Epithelial cell of proximal tubule (primary cell): ENCODE measurements around the gene CHRNG. TPM values are rescaled to one million over a fixed set of nuclear protein-coding genes. Genes with fewer than 3 reads are reported as not detected.
"Not testable (repeated sequence)": the region's sequence is repeated elsewhere in the genome, so short reads cannot be mapped to it uniquely, and the experiment has no call there.

Experiments
- DNase-seq: peaks from one replicate; pipeline ENCODE4 v3.0.0-alpha.2; 2011; ENCODE audit warnings: low read depth
- H3K4me3 ChIP-seq: 2 replicates; pipeline ENCODE4 v1.5.1; 2011; ENCODE audit warnings: low read depth, mild to moderate bottlenecking, low read length
- CTCF ChIP-seq: conservative IDR thresholded peaks from 2 replicates; pipeline ENCODE4 v1.5.1; 2012; ENCODE audit warnings: low read depth, mild to moderate bottlenecking, low read length
- total RNA-seq: library from RNA; depleted of rRNA; stranded (reverse); fragments of >200 nt; gene quantifications from 2 replicates; pipeline ENCODE4 v1.2.3, GENCODE V29; 2015

The CHRNG gene
- total RNA-seq, 1 donor from 2014 or later, result not detected

- no peak for DNase-seq
- no peak overlapping the region for H3K4me3 ChIP-seq
- TF ChIP-seq CTCF, result no peak
Measured at GRCh38 chr2:232527905-232528470, 11.5 kb upstream of the CHRNG start.

- H3K4me3 ChIP-seq, result no peak overlapping the region
- no peak for TF ChIP-seq CTCF
- DNase-seq, result no peak
Measured at GRCh38 chr2:232528746-232529460, 10.6 kb upstream of the CHRNG start.

- TF ChIP-seq CTCF, result no peak
- no peak for DNase-seq
- H3K4me3 ChIP-seq, result no peak overlapping the region
Measured at GRCh38 chr2:232529806-232530547, 9.5 kb upstream of the CHRNG start.

DNA sequence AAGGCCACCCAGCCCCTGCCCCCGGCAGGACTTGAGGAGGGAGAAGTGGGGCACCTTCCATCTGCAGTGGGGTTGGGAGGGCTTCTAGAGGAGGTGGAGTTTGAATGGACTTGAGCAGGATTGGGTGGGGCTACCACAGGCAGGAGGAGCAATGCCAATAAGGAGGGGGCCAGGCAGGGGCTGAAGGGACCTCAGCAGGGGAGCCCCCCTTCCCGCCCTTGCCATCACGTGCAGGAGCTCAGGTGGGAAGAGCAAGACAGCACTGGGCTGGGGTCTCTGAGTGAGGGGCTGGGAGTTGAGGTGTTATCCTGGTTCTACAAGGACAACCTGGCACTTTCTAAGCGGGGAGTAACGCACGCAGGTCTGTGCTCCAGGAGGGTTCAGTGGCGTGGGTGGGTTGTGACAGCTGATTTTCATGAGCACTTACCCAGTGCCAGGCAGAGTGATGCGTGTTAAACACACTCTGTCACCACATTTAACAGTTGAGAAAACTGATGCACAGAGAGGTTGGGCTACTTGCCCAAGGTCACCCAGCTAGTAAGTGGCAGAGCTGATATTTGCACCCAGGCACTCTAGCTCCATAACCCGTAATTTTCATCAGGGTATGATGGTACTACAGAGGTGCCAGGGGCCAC is 8.7 kb upstream of the CHRNG start:
- H3K4me3 ChIP-seq, result no peak overlapping the region
- no peak for TF ChIP-seq CTCF
- no peak for DNase-seq

DNA sequence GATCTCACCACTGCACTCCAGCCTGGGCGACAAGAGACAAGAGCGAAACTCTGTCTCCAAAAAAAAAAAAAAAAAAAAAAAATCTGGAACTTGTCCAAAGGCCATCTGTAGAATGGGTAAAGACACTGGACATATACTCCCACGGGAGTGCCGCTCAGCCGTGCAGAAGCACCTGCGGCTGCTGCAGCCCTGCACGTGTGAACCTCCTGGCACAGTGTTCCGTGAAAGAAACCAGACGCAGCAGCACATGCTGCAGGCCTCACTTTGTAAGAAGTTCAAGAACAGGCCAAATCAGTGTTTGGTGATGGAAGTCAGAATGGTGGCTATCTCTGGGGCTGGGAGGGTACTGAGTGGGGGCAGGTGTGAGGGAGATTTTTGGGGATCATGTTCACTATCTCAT is 7.1 kb upstream of the CHRNG start:
- TF ChIP-seq CTCF, result no peak
- no peak overlapping the region for H3K4me3 ChIP-seq
- no peak for DNase-seq

DNA sequence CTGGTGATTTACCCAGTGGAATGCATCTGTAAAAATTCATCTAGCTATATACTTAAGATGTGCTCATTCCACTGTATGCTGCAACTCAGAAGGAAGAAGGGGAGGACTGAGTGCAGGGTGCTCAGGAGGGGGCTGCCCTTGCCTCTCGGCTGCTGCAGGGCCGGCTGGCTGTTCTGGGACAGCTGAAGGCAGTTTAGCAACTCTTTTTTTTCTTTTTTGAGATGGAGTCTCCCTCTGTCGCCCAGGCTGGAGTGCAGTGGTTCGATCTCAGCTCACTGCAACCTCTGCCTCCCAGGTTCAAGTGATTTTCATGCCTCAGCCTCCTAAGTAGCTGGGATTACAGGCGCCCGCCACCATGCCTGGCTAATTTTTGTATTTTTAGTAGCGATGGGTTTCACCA is 6.7 kb upstream of the CHRNG start:
- not testable (repeated sequence) for H3K4me3 ChIP-seq, DNase-seq

DNA sequence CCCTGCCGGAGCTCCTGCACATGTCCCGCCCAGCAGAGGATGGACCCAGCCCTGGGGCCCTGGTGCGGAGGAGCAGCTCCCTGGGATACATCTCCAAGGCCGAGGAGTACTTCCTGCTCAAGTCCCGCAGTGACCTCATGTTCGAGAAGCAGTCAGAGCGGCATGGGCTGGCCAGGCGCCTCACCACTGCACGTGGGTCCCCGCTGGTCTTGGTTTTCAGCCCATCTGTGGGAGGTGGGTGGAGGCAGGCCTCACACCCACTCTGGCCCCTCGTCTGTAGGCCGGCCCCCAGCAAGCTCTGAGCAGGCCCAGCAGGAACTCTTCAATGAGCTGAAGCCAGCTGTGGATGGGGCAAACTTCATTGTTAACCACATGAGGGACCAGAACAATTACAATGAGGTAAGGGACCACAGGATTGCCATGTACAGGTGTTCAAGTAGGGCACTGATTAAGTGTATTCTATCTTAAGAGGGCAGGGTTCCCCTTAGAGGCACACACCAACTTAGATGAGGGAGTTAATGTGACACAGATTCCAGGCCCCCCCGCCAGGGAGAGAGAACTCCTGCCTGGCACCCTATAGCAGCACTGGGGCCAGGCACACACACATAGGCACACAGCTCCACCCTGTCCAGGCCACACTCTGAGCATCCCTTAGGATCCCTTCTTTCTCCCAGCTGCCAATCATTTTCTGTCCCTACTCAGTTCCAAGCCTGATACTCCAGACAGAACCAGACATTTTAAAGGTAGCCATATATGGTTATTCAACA is 5.4 kb upstream of the CHRNG start:
- DNase-seq, result no peak
- H3K4me3 ChIP-seq, result no peak overlapping the region
- no peak for TF ChIP-seq CTCF
